Measurements from ENCODE around the gene MARCHF9.

- TF ChIP-seq SMAD3 (CRISPR knock-in tag; IDR thresholded peaks at IDR 0.05; ENCODE audit: borderline replicate concordance) (no peak), CTCF (IDR thresholded peaks at IDR 0.05) (no peak)
These were observed 47.7 kb upstream of the MARCHF9 start for GRCh38 chr12:57707250-57707649.
